Liver (tissue), 9 donors: ENCODE results near the gene SLC35E3. TPM values are rescaled to one million over a fixed set of nuclear protein-coding genes. Genes with fewer than 3 reads are reported as not detected.

Source experiments
- DNase-seq: peaks from one replicate; pipeline ENCODE4 v3.0.0-alpha.2; 2017; ENCODE audit warnings: low spot score
- H3K27ac ChIP-seq, 2 donors: one replicate each; pipeline ENCODE4 v1.7.0; 2013; ENCODE audit warnings: inconsistent platforms in 2 of 2, low read length in 2 of 2, control low read depth in 1 of 2, low read depth in 1 of 2, mild to moderate bottlenecking in 1 of 2
- H3K27me3 ChIP-seq, 4 donors: one replicate each; pipeline versions ENCODE4 v1.6.1 to v1.7.0; 2013; ENCODE audit warnings: low read length in 3 of 4, inconsistent platforms in 1 of 4, mild to moderate bottlenecking in 1 of 4, moderate library complexity in 1 of 4; ENCODE audit not compliant: control insufficient read depth in 4 of 4, insufficient read depth in 4 of 4
- H3K36me3 ChIP-seq, 4 donors: one replicate each; pipeline versions ENCODE4 v1.6.1 to v1.7.0; 2013; ENCODE audit warnings: low read length in 3 of 4, mild to moderate bottlenecking in 3 of 4, low read depth in 1 of 4, moderate library complexity in 1 of 4; ENCODE audit not compliant: control insufficient read depth in 4 of 4, insufficient read depth in 3 of 4
- H3K4me1 ChIP-seq, 4 donors: one replicate each; pipeline versions ENCODE4 v1.6.1 to v1.7.0; 2013; ENCODE audit warnings: low read length in 3 of 4, mild to moderate bottlenecking in 3 of 4, moderate library complexity in 1 of 4; ENCODE audit not compliant: control insufficient read depth in 4 of 4, insufficient read depth in 4 of 4
- H3K4me3 ChIP-seq, 3 donors: one replicate each; pipeline versions ENCODE4 v1.6.1 to v1.7.0; 2013; ENCODE audit warnings: low read length in 3 of 3, control low read depth in 1 of 3, low read depth in 1 of 3, mild to moderate bottlenecking in 1 of 3
- H3K9ac ChIP-seq, 2 donors: one replicate each; pipeline ENCODE4 v1.7.0; 2013; ENCODE audit warnings: low read length in 2 of 2, mild to moderate bottlenecking in 2 of 2, moderate library complexity in 2 of 2, control low read depth in 1 of 2, low read depth in 1 of 2
- H3K9me3 ChIP-seq, 4 donors: one replicate each; pipeline versions ENCODE4 v1.6.1 to v1.7.0; 2013; ENCODE audit warnings: low read length in 3 of 4; ENCODE audit not compliant: control insufficient read depth in 4 of 4
- ATF3 ChIP-seq: IDR thresholded peaks from 2 replicates; pipeline ENCODE4 v1.6.1; 2016; ENCODE audit warnings: antibody characterized with exemption
- CTCF ChIP-seq: fragments of 150-350 bp; IDR thresholded peaks from 2 replicates; pipeline ENCODE4 v1.5.1; 2017; ENCODE audit warnings: improper control_type of control experiment, low read depth, low read length; ENCODE audit not compliant: missing input control
- EGR1 ChIP-seq, 2 donors: IDR thresholded peaks; 2 replicates each; pipeline ENCODE4 v1.6.1; 2016 to 2018; ENCODE audit warnings: antibody characterized with exemption in 2 of 2, low read depth in 2 of 2
- FOXA1 ChIP-seq: IDR thresholded peaks from 2 replicates; pipeline ENCODE4 v1.6.1; 2016; ENCODE audit warnings: antibody characterized with exemption
- FOXA2 ChIP-seq: IDR thresholded peaks from 2 replicates; pipeline ENCODE4 v1.6.1; 2016; ENCODE audit warnings: antibody characterized with exemption
- GABPA ChIP-seq, 2 donors: IDR thresholded peaks in 1 of 2; conservative IDR thresholded peaks in 1 of 2; 2 replicates each; pipeline ENCODE4 v1.6.1; 2016; ENCODE audit warnings: antibody characterized with exemption in 2 of 2, mild to moderate bottlenecking in 1 of 2, moderate library complexity in 1 of 2
- HNF4A ChIP-seq, 2 donors: conservative IDR thresholded peaks; 2 replicates each; pipeline ENCODE4 v1.6.1; 2016; ENCODE audit warnings: antibody characterized with exemption in 2 of 2, mild to moderate bottlenecking in 2 of 2
- HNF4G ChIP-seq: IDR thresholded peaks from 2 replicates; pipeline ENCODE4 v1.6.1; 2016; ENCODE audit warnings: antibody characterized with exemption
- JUND ChIP-seq, 2 donors: IDR thresholded peaks; 2 replicates each; pipeline ENCODE4 v1.6.1; 2016; ENCODE audit warnings: antibody characterized with exemption in 2 of 2
- MAX ChIP-seq: IDR thresholded peaks from 2 replicates; pipeline ENCODE4 v1.6.1; 2016; ENCODE audit warnings: antibody characterized with exemption
- NR2F2 ChIP-seq: IDR thresholded peaks from 2 replicates; pipeline ENCODE4 v1.6.1; 2016; ENCODE audit warnings: antibody characterized with exemption
- RAD21 ChIP-seq, 2 donors: IDR thresholded peaks; 2 replicates each; pipeline ENCODE4 v1.6.1; 2016; ENCODE audit warnings: antibody characterized with exemption in 2 of 2, mild to moderate bottlenecking in 2 of 2
- REST ChIP-seq: IDR thresholded peaks from 2 replicates; pipeline ENCODE4 v1.6.1; 2016; ENCODE audit warnings: antibody characterized with exemption, mild to moderate bottlenecking
- RXRA ChIP-seq, 2 donors: IDR thresholded peaks; 2 replicates each; pipeline ENCODE4 v1.6.1; 2017 to 2018; ENCODE audit warnings: antibody characterized with exemption in 2 of 2, mild to moderate bottlenecking in 1 of 2
- SP1 ChIP-seq: IDR thresholded peaks from 2 replicates; pipeline ENCODE4 v1.6.1; 2018; ENCODE audit warnings: antibody characterized with exemption, mild to moderate bottlenecking
- TAF1 ChIP-seq: conservative IDR thresholded peaks from 2 replicates; pipeline ENCODE4 v1.6.1; 2016; ENCODE audit warnings: antibody characterized with exemption, mild to moderate bottlenecking
- YY1 ChIP-seq: IDR thresholded peaks from 2 replicates; pipeline ENCODE4 v1.6.1; 2016; ENCODE audit warnings: antibody characterized with exemption, mild to moderate bottlenecking
- ZBTB33 ChIP-seq: IDR thresholded peaks from 2 replicates; pipeline ENCODE4 v1.6.1; 2016; ENCODE audit warnings: antibody characterized with exemption
- WGBS: extraction: QIAGEN DNeasy Blood & Tissue Kit; methylation state at CpG from one replicate; pipeline ENCODE4 v1.1.7; 2013; 5-methylcytosine and 5-hydroxymethylcytosine counted together
- polyA plus RNA-seq, 2 donors: library from polyadenylated mRNA; stranded (reverse) in 1 of 2; unstranded in 1 of 2; fragments of 200-250 nt in 1 of 2; fragments of >200 nt in 1 of 2; fragmentation: Nextera tagmentation in 1 of 2; extraction: Ambion mirVana in 1 of 2; gene quantifications; one replicate each; pipeline versions ENCODE4 v1.2.1 to v1.2.3, GENCODE V29; 2013 to 2015
- total RNA-seq, 2 donors: library from RNA; depleted of rRNA; stranded (reverse); fragments of >200 nt; gene quantifications; one replicate each; pipeline ENCODE4 v1.2.3, GENCODE V29; 2014
- donor health status: healthy.
- donor health status: healthy.
- donor health status: healthy.
- donor health status: healthy.
- donor health status: healthy.

SLC35E3 gene
- total and polyA plus RNA-seq, 4 donors, result 2.1 to 6.0 (median 4.6) TPM

- Histone ChIP-seq H3K4me3 (peak overlapping the region in 2 of 3 donors; percentile 1 to 35), H3K9me3 (no peaks in the 10 kb centered on the region), H3K9ac (peak overlapping the region in 1 of 2 donors; percentile 14), H3K27ac (peak overlapping the region; percentile 81 to 86), H3K36me3 (no peaks in the 10 kb centered on the region), H3K27me3 (no peaks in the 10 kb centered on the region), H3K4me1 (peaks cover 3 to 31% (median 23%) of the 10 kb centered on the region in 4 donors)
- WGBS, result 56% methylated on average over 14 of the region's 14 CpGs
- no peak for DNase-seq
- TF ChIP-seq YY1 (peak; percentile 68), GABPA (IDR thresholded peaks at IDR 0.05 in 1 of 2, conservative IDR thresholded peaks at IDR 0.05 in 1 of 2) (no peak), RAD21 (IDR thresholded peaks at IDR 0.05) (peak; percentile 9 to 23), EGR1 (IDR thresholded peaks at IDR 0.05; ENCODE audit: low read depth in 2 of 2) (no peak), TAF1 (no peak), FOXA2 (peak; percentile 87), REST (peak; percentile 35), RXRA (IDR thresholded peaks at IDR 0.05) (peak; percentile 48 to 74), CTCF (no peak), HNF4G (peak; percentile 24), ATF3 (peak; percentile 45), SP1 (peak; percentile 79), JUND (IDR thresholded peaks at IDR 0.05) (peak; percentile 57 to 70), MAX (peak; percentile 76), ZBTB33 (peak; percentile 27), FOXA1 (peak; percentile 84), HNF4A (conservative IDR thresholded peaks at IDR 0.05) (peak; percentile 61 to 72), NR2F2 (no peak)
Measured at GRCh38 chr12:68789144-68789878, 43.3 kb downstream of the SLC35E3 start.
